AG09319 (cell line): ENCODE results near the gene ZNF573.
"Not testable (repeated sequence)": the region's sequence is repeated elsewhere in the genome, so short reads cannot be mapped to it uniquely, and the experiment has no call there.

Experiments
- DNase-seq: peaks from one replicate; pipeline ENCODE4 v3.0.0-alpha.2; 2010; ENCODE audit warnings: low read depth; ENCODE audit errors: extremely low read depth
- TF ChIP-seq, protein P1 (sequence below): IDR thresholded peaks from 2 replicates; pipeline ENCODE4 v1.5.1; 2011; ENCODE audit warnings: low read depth, mild to moderate bottlenecking, inconsistent platforms, low read length, moderate library complexity

ZNF573 gene

GRCh38 chr19:37779127-37780005 lies at the start of gene ZNF573:
ZNF573 (minus strand) TSS chr19:37779586; CDS start chr19:37773729, 5,857 bp downstream.
- TF ChIP-seq, protein P1, sequence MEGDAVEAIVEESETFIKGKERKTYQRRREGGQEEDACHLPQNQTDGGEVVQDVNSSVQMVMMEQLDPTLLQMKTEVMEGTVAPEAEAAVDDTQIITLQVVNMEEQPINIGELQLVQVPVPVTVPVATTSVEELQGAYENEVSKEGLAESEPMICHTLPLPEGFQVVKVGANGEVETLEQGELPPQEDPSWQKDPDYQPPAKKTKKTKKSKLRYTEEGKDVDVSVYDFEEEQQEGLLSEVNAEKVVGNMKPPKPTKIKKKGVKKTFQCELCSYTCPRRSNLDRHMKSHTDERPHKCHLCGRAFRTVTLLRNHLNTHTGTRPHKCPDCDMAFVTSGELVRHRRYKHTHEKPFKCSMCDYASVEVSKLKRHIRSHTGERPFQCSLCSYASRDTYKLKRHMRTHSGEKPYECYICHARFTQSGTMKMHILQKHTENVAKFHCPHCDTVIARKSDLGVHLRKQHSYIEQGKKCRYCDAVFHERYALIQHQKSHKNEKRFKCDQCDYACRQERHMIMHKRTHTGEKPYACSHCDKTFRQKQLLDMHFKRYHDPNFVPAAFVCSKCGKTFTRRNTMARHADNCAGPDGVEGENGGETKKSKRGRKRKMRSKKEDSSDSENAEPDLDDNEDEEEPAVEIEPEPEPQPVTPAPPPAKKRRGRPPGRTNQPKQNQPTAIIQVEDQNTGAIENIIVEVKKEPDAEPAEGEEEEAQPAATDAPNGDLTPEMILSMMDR: no peak; the same call in none of the 2 replicates

GRCh38 chr19:37817180-37817981 lies 38.0 kb upstream of the ZNF573 start:
- DNase-seq: peak; percentile 4

More at GRCh38 chr19:37779127-37780005, at the start of gene ZNF573:
- peak; percentile 57 for DNase-seq

DNA sequence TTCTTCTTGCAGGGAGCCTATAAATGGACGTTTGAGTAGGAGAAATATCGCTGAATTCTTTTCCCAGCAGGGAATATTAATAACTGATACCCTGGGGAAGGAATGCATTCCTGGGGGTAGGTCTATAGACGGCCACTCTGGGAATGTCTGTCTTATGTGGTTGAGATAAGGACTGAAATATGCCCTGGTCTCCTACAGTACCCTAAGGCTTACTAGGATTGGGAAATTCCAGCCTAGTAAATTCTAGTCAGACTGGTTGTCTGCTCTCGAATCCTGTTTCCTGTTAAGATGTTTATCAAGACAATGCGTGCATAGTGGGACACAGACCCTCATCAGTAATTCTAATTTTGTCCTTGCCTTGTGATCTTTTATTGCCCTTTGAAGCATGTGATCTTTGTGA lies 36.2 kb upstream of the ZNF573 start:
- DNase-seq: not testable (repeated sequence)

More at GRCh38 chr19:37817180-37817981, 38.0 kb upstream of the ZNF573 start:
- TF ChIP-seq, protein P1: no peak

- TF ChIP-seq, protein P1: no peak
Observed at GRCh38 chr19:37813340-37813739, 34.0 kb upstream of the ZNF573 start.

DNA sequence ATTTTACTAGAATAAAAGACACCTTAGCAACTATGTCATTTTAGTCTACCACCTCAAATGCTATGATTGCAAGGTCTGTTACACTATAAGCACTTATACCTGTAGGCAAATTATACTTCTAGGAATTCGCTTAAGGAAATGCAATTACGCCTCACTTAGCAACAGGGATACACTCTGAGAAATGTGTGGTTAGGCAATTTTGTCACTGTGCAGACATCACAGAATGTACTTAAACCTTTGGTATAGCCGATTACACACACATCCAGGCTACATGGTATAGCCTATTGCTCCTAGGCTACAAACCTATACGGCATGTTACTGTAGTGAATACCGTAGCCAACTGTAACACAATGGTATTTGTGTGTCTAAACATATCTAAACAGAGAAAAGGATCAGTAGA lies 30.0 kb upstream of the ZNF573 start:
- DNase-seq: no peak
- TF ChIP-seq, protein P1: no peak

More at GRCh38 chr19:37813340-37813739, 34.0 kb upstream of the ZNF573 start:
- no peak for DNase-seq

- DNase-seq: no peak
- TF ChIP-seq, protein P1: no peak
Observed at GRCh38 chr19:37803249-37803840, 24.0 kb upstream of the ZNF573 start.

GRCh38 chr19:37790244-37790925 lies 11.0 kb upstream of the ZNF573 start:
- TF ChIP-seq, protein P1: no peak
- DNase-seq: no peak
